ENCODE results near the gene IYD. TPM values are rescaled to one million over a fixed set of nuclear protein-coding genes. Genes with fewer than 3 reads are reported as not detected.
A peak's percentile ranks its signal among the peaks of the same experiment; 100 is the strongest.

The IYD gene
- under 0.01 TPM in 1 of 2 replicates, not detected in the other for total RNA-seq (ENCODE audit: low replicate concordance)

GRCh38 chr6:150368762-150369161 is at the start of gene IYD:
IYD (plus strand) TSS chr6:150369012; CDS start chr6:150369032, 20 bp downstream.
- no peak within 1 kb of the TSS for H3K4me3 ChIP-seq (ENCODE audit: low read depth, low read length)
- DNase-seq (ENCODE audit: low read depth) = no peak
- TF ChIP-seq CTCF (IDR thresholded peaks at IDR 0.05; ENCODE audit: insufficient read depth, low read length) = no peak

- no peak for TF ChIP-seq CTCF (IDR thresholded peaks at IDR 0.05; ENCODE audit: insufficient read depth, low read length)
- no peak for DNase-seq (ENCODE audit: low read depth)
These were observed 48.9 kb upstream of the IYD start for GRCh38 chr6:150319924-150320323.

GRCh38 chr6:150320442-150320841 is 48.4 kb upstream of the IYD start:
- peak; percentile 46 for DNase-seq (ENCODE audit: low read depth)
- no peak for TF ChIP-seq CTCF (IDR thresholded peaks at IDR 0.05; ENCODE audit: insufficient read depth, low read length)
- H3K4me3 ChIP-seq (ENCODE audit: low read depth, low read length) = no peak overlapping the region

More at GRCh38 chr6:150319924-150320323, 48.9 kb upstream of the IYD start:
- H3K4me3 ChIP-seq (ENCODE audit: low read depth, low read length) = no peak overlapping the region

- no peak for DNase-seq (ENCODE audit: low read depth)
- H3K4me3 ChIP-seq (ENCODE audit: low read depth, low read length) = no peak overlapping the region
- no peak for TF ChIP-seq CTCF (IDR thresholded peaks at IDR 0.05; ENCODE audit: insufficient read depth, low read length)
These were observed 46.3 kb upstream of the IYD start for GRCh38 chr6:150322466-150322871.

- TF ChIP-seq CTCF (IDR thresholded peaks at IDR 0.05; ENCODE audit: insufficient read depth, low read length) = no peak
- DNase-seq (ENCODE audit: low read depth) = no peak
- no peak overlapping the region for H3K4me3 ChIP-seq (ENCODE audit: low read depth, low read length)
These were observed 45.6 kb upstream of the IYD start for GRCh38 chr6:150323205-150323604.

- no peak overlapping the region for H3K4me3 ChIP-seq (ENCODE audit: low read depth, low read length)
- TF ChIP-seq CTCF (IDR thresholded peaks at IDR 0.05; ENCODE audit: insufficient read depth, low read length) = no peak
- no peak for DNase-seq (ENCODE audit: low read depth)
These were observed 44.8 kb upstream of the IYD start for GRCh38 chr6:150324044-150324443.

Measured in fibroblast of the aortic adventitia (primary cell).